ENCODE measurements around the gene PRLR. TPM values are rescaled to one million over a fixed set of nuclear protein-coding genes. Genes with fewer than 3 reads are reported as not detected.

The PRLR gene
- total RNA-seq, 1 experiment from 2014 or later = 2.0 TPM

DNA sequence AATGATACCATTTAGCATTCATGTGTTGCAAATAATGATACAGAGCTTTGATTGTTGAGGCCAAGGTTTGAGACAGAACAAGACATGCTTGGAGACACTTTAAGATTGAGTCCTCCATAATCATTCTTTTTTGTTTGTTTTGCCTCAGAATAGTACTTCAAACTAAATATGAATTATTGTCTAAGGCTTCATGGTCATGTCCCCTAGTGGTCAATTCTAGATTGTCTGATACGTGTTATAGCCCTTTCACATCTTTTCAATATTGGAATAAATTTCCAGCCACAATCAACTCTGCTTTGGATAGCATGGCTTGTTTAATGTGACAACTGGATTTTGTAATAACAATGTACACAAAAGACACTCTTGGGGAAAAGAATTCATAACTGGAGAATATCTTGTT is 64.2 kb downstream of the PRLR start:
- DNase-seq = no peak
- Histone ChIP-seq H3K36me3 (replicated peaks; ENCODE audit: control insufficient read depth, insufficient read depth, low read length) (no peaks in the 10 kb centered on the region), H3K4me3 (ENCODE audit: insufficient read depth, low read depth, low read length) (no peak overlapping the region), H3K27me3 (ENCODE audit: control insufficient read depth, insufficient read depth, low read length) (no peaks in the 10 kb centered on the region)

- DNase-seq = no peak
- no peaks in the 10 kb centered on the region for H3K36me3 ChIP-seq (replicated peaks; ENCODE audit: control insufficient read depth, insufficient read depth, low read length)
- no peak overlapping the region for H3K4me3 ChIP-seq (ENCODE audit: insufficient read depth, low read depth, low read length)
- no peaks in the 10 kb centered on the region for H3K27me3 ChIP-seq (ENCODE audit: control insufficient read depth, insufficient read depth, low read length)
Measured at GRCh38 chr5:35164860-35165542, 65.3 kb downstream of the PRLR start.

GRCh38 chr5:35163710-35164033 is 66.6 kb downstream of the PRLR start:
- Histone ChIP-seq H3K4me3 (ENCODE audit: insufficient read depth, low read depth, low read length) (no peak overlapping the region), H3K36me3 (replicated peaks; ENCODE audit: control insufficient read depth, insufficient read depth, low read length) (no peaks in the 10 kb centered on the region), H3K27me3 (ENCODE audit: control insufficient read depth, insufficient read depth, low read length) (no peaks in the 10 kb centered on the region)
- DNase-seq = no peak

GRCh38 chr5:35162848-35163709 is 67.2 kb downstream of the PRLR start:
- Histone ChIP-seq H3K27me3 (ENCODE audit: control insufficient read depth, insufficient read depth, low read length) (no peaks in the 10 kb centered on the region), H3K4me3 (ENCODE audit: insufficient read depth, low read depth, low read length) (no peak overlapping the region), H3K36me3 (replicated peaks; ENCODE audit: control insufficient read depth, insufficient read depth, low read length) (no peaks in the 10 kb centered on the region)
- no peak for DNase-seq

GRCh38 chr5:35161652-35162273 is 68.5 kb downstream of the PRLR start:
- no peak for DNase-seq
- Histone ChIP-seq H3K27me3 (ENCODE audit: control insufficient read depth, insufficient read depth, low read length) (no peaks in the 10 kb centered on the region), H3K36me3 (replicated peaks; ENCODE audit: control insufficient read depth, insufficient read depth, low read length) (no peaks in the 10 kb centered on the region), H3K4me3 (ENCODE audit: insufficient read depth, low read depth, low read length) (no peak overlapping the region)

DNA sequence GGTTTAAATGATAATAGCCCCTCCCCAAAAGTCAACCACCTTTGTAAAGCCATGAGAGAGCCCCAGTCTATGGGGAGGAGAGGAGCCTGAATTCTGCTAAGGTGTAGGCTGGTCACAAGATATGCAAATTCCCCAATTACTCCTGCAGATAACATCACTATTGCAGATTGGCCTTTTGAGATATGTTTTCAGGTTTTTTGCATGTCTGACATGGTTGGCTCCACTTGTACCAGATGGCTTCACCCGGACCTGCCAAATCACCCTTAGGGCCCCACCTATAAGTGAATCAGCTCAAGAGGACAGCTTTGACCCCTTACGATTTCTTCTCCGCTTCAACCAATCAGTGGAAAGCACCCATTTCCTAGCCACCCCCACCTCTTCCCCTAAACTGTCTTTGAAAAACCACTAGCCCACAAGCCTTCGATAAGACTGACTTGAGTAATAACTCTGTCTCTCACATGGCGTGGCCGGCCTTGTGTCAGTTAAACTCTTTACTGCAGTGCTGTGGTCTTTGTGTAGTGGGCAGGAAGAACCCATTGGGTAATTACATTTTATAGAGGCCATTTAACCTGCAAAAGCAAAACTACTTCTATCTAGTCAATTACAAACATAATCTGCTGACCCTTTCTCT is 69.7 kb downstream of the PRLR start:
- H3K27me3 ChIP-seq (ENCODE audit: control insufficient read depth, insufficient read depth, low read length) = no peaks in the 10 kb centered on the region
- H3K4me3 ChIP-seq (ENCODE audit: insufficient read depth, low read depth, low read length) = no peak overlapping the region
- DNase-seq = no peak
- no peaks in the 10 kb centered on the region for H3K36me3 ChIP-seq (replicated peaks; ENCODE audit: control insufficient read depth, insufficient read depth, low read length)

GRCh38 chr5:35159370-35159742 is 70.9 kb downstream of the PRLR start:
- no peaks in the 10 kb centered on the region for H3K27me3 ChIP-seq (ENCODE audit: control insufficient read depth, insufficient read depth, low read length)
- no peaks in the 10 kb centered on the region for H3K36me3 ChIP-seq (replicated peaks; ENCODE audit: control insufficient read depth, insufficient read depth, low read length)
- H3K4me3 ChIP-seq (ENCODE audit: insufficient read depth, low read depth, low read length) = no peak overlapping the region
- DNase-seq = no peak

GRCh38 chr5:35158622-35159369 is 71.5 kb downstream of the PRLR start:
- H3K4me3 ChIP-seq (ENCODE audit: insufficient read depth, low read depth, low read length) = no peak overlapping the region
- DNase-seq = no peak
- H3K27me3 ChIP-seq (ENCODE audit: control insufficient read depth, insufficient read depth, low read length) = no peaks in the 10 kb centered on the region
- H3K36me3 ChIP-seq (replicated peaks; ENCODE audit: control insufficient read depth, insufficient read depth, low read length) = no peaks in the 10 kb centered on the region

DNA sequence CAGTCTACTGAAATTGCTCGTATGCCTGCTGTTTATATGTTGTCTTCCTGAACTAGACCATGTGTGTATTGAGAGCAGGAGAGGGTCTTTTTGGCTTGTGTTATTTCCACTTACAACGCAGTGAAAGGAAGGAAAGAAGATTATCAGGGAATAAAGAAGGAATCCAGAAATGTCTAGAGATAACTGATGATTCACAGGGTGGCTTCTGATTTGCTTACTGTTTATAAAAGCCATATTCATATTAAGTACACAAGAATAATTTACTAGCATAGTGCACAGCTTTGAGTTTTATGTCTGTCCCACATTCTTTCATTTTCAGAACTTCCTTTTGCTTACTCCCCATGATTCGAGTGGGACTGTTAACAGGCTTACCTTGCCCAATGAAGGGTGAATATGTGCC is 72.1 kb downstream of the PRLR start:
- Histone ChIP-seq H3K4me3 (ENCODE audit: insufficient read depth, low read depth, low read length) (no peak overlapping the region), H3K36me3 (replicated peaks; ENCODE audit: control insufficient read depth, insufficient read depth, low read length) (no peaks in the 10 kb centered on the region), H3K27me3 (ENCODE audit: control insufficient read depth, insufficient read depth, low read length) (no peaks in the 10 kb centered on the region)
- no peak for DNase-seq

DNA sequence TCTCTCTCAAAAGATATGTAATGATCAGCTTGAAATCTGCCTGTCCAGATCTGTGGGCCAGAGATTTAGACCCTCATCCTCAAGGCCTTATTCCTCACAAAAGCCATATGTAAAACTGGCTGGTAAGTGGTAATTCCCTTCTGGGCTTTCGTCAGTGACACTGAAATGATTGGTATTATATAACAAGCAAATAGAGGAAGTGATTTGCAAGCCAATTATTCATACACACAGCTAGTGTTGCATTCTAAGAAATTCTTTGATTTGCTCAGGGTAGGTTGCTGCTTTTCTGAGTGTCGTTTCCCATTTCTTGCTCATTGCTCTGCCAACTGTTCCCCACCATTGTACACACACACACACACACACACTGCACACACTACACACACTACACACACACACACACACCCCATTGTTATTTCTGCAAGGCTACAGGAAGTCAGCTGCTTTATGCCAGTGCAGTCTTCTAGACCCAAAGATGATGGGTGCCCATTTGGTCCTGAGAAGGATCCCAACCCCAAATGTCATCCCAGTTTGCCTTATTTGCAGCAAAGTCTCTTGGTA is 76.8 kb downstream of the PRLR start:
- no peaks in the 10 kb centered on the region for H3K27me3 ChIP-seq (ENCODE audit: control insufficient read depth, insufficient read depth, low read length)

GRCh38 chr5:35152733-35153132 is 77.6 kb downstream of the PRLR start:
- no peak for DNase-seq
- H3K36me3 ChIP-seq (replicated peaks; ENCODE audit: control insufficient read depth, insufficient read depth, low read length) = no peaks in the 10 kb centered on the region
- no peaks in the 10 kb centered on the region for H3K27me3 ChIP-seq (ENCODE audit: control insufficient read depth, insufficient read depth, low read length)
- H3K4me3 ChIP-seq (ENCODE audit: insufficient read depth, low read depth, low read length) = no peak overlapping the region

More for the DNA sequence above, 76.8 kb downstream of the PRLR start:
- DNase-seq = no peak
- H3K36me3 ChIP-seq (replicated peaks; ENCODE audit: control insufficient read depth, insufficient read depth, low read length) = no peaks in the 10 kb centered on the region
- no peak overlapping the region for H3K4me3 ChIP-seq (ENCODE audit: insufficient read depth, low read depth, low read length)

- Histone ChIP-seq H3K27me3 (ENCODE audit: control insufficient read depth, insufficient read depth, low read length) (no peaks in the 10 kb centered on the region), H3K4me3 (ENCODE audit: insufficient read depth, low read depth, low read length) (no peak overlapping the region), H3K36me3 (replicated peaks; ENCODE audit: control insufficient read depth, insufficient read depth, low read length) (no peaks in the 10 kb centered on the region)
- peak; percentile 13 for DNase-seq
Measured at GRCh38 chr5:35151146-35151920, 79.0 kb downstream of the PRLR start.

- Histone ChIP-seq H3K27me3 (ENCODE audit: control insufficient read depth, insufficient read depth, low read length) (no peaks in the 10 kb centered on the region), H3K4me3 (ENCODE audit: insufficient read depth, low read depth, low read length) (no peak overlapping the region), H3K36me3 (replicated peaks; ENCODE audit: control insufficient read depth, insufficient read depth, low read length) (no peaks in the 10 kb centered on the region)
- DNase-seq = no peak
Measured at GRCh38 chr5:35149041-35149440, 81.2 kb downstream of the PRLR start.

All from H7 (cell line).